Astrocyte (in vitro differentiated cells and primary cell): ENCODE data around the gene SHISAL1. TPM values are rescaled to one million over a fixed set of nuclear protein-coding genes. Genes with fewer than 3 reads are reported as not detected.

Experiments used
- DNase-seq: peaks from one replicate; pipeline ENCODE4 v3.0.0-alpha.2; 2010; ENCODE audit warnings: low read depth
- FAIRE-seq: peaks from 2 replicates; lab custom pipeline; 2011; peaks lifted over from hg19 to GRCh38; lab: Jason Lieb, UNC
- H2AFZ ChIP-seq: 2 replicates; pipeline ENCODE4 v1.6.0; 2012; ENCODE audit warnings: low read depth, low read length, inconsistent platforms
- H3K27ac ChIP-seq: 2 replicates; pipeline ENCODE4 v1.5.1; 2011; ENCODE audit warnings: low read depth, low read length, inconsistent platforms
- H3K27me3 ChIP-seq: 2 replicates; pipeline ENCODE4 v1.6.0; 2011; ENCODE audit warnings: low read length, inconsistent platforms; ENCODE audit not compliant: insufficient read depth
- H3K36me3 ChIP-seq: 2 replicates; pipeline ENCODE4 v1.5.1; 2011; ENCODE audit warnings: low read length, inconsistent platforms; ENCODE audit not compliant: insufficient read depth
- H3K4me1 ChIP-seq: 2 replicates; pipeline ENCODE4 v1.5.1; 2011; ENCODE audit warnings: low read length, inconsistent platforms; ENCODE audit not compliant: insufficient read depth
- H3K4me2 ChIP-seq: 2 replicates; pipeline ENCODE4 v1.6.0; 2012; ENCODE audit warnings: low read length, inconsistent platforms
- H3K4me3 ChIP-seq: 2 replicates; pipeline ENCODE4 v1.5.1; 2011; ENCODE audit warnings: low read depth, mild to moderate bottlenecking, low read length, inconsistent platforms; ENCODE audit not compliant: insufficient read depth
- H3K79me2 ChIP-seq: 2 replicates; pipeline ENCODE4 v1.6.0; 2012; ENCODE audit warnings: mild to moderate bottlenecking, low read length, inconsistent platforms; ENCODE audit not compliant: insufficient read depth
- H3K9ac ChIP-seq: 2 replicates; pipeline ENCODE4 v1.6.0; 2012; ENCODE audit warnings: mild to moderate bottlenecking, low read length, inconsistent platforms
- H3K9me3 ChIP-seq: 2 replicates; pipeline ENCODE4 v1.5.1; 2012; ENCODE audit warnings: low read depth, mild to moderate bottlenecking, low read length, inconsistent platforms; ENCODE audit not compliant: insufficient read depth
- H4K20me1 ChIP-seq: 2 replicates; pipeline ENCODE4 v1.6.0; 2012; ENCODE audit warnings: low read length, inconsistent platforms; ENCODE audit not compliant: insufficient read depth
- H3K27ac Mint-ChIP-seq: one replicate; pipeline ENCODE4 v1.8.0; 2021; ENCODE audit warnings: mild to moderate bottlenecking, mixed read lengths; ENCODE audit not compliant: unreplicated experiment
- H3K27me3 Mint-ChIP-seq: one replicate; pipeline ENCODE4 v1.8.0; 2021; ENCODE audit warnings: low read depth, mixed read lengths; ENCODE audit not compliant: unreplicated experiment
- H3K36me3 Mint-ChIP-seq: one replicate; pipeline ENCODE4 v1.8.0; 2021; ENCODE audit warnings: low read depth, mixed read lengths; ENCODE audit not compliant: unreplicated experiment
- H3K4me1 Mint-ChIP-seq: one replicate; pipeline ENCODE4 v1.8.0; 2021; ENCODE audit warnings: low read depth, mixed read lengths; ENCODE audit not compliant: unreplicated experiment
- H3K4me3 Mint-ChIP-seq: one replicate; pipeline ENCODE4 v1.8.0; 2021; ENCODE audit warnings: mild to moderate bottlenecking, moderate library complexity, mixed read lengths; ENCODE audit not compliant: unreplicated experiment
- H3K9me3 Mint-ChIP-seq: one replicate; pipeline ENCODE4 v1.8.0; 2021; ENCODE audit warnings: mild to moderate bottlenecking, mixed read lengths; ENCODE audit not compliant: unreplicated experiment
- CTCF ChIP-seq: IDR thresholded peaks from 2 replicates; pipeline ENCODE4 v1.5.1; 2011; ENCODE audit warnings: low read depth, mild to moderate bottlenecking, inconsistent platforms, low read length, moderate library complexity; ENCODE audit not compliant: insufficient read depth
- EZH2 ChIP-seq: IDR thresholded peaks from 2 replicates; pipeline ENCODE4 v1.6.1; 2012; ENCODE audit warnings: mild to moderate bottlenecking, low read length, inconsistent platforms; ENCODE audit not compliant: insufficient read depth
- total RNA-seq: library from RNA; stranded (reverse); gene quantifications from 2 replicates; pipeline ENCODE4 v1.2.1, GENCODE V29; 2021

The SHISAL1 gene
- total RNA-seq, 1 donor from 2014 or later = 0.36 TPM

GRCh38 chr22:44196241-44196640 is 116.5 kb downstream of the SHISAL1 start:
- Histone ChIP-seq H3K9ac (no peak overlapping the region), H3K36me3 (no peaks in the 10 kb centered on the region), H4K20me1 (no peaks in the 10 kb centered on the region), H3K4me1 (no peaks in the 10 kb centered on the region), H3K4me3 (no peak overlapping the region), H3K27ac (no peak overlapping the region), H3K4me2 (no peak overlapping the region), H2AFZ (no peak overlapping the region), H3K27me3 (peaks cover 12% of the 10 kb centered on the region), H3K9me3 (peaks cover 2% of the 10 kb centered on the region), H3K79me2 (no peaks in the 10 kb centered on the region)
- H3K9me3 Mint-ChIP-seq = peaks cover 2% of the 10 kb centered on the region
- no peak for TF ChIP-seq EZH2
- no peak for TF ChIP-seq CTCF
- DNase-seq = no peak
- no peak overlapping the region for H3K27ac Mint-ChIP-seq
- H3K27me3 Mint-ChIP-seq = peaks cover 47% of the 10 kb centered on the region
- H3K4me1 Mint-ChIP-seq = peaks cover 4% of the 10 kb centered on the region
- H3K4me3 Mint-ChIP-seq = no peak overlapping the region
- H3K36me3 Mint-ChIP-seq = no peaks in the 10 kb centered on the region
- FAIRE-seq = no peak

- no peak overlapping the region for H3K4me2 ChIP-seq
- no peaks in the 10 kb centered on the region for H3K36me3 Mint-ChIP-seq
- no peak overlapping the region for H3K4me3 Mint-ChIP-seq
- FAIRE-seq = no peak
- H3K27ac Mint-ChIP-seq = no peak overlapping the region
- H3K9me3 ChIP-seq = peaks cover 2% of the 10 kb centered on the region
- H2AFZ ChIP-seq = no peak overlapping the region
- H3K9me3 Mint-ChIP-seq = peaks cover 2% of the 10 kb centered on the region
- no peak overlapping the region for H3K4me3 ChIP-seq
- H3K4me1 ChIP-seq = no peaks in the 10 kb centered on the region
- H3K4me1 Mint-ChIP-seq = no peaks in the 10 kb centered on the region
- H3K36me3 ChIP-seq = no peaks in the 10 kb centered on the region
- no peaks in the 10 kb centered on the region for H4K20me1 ChIP-seq
- no peak overlapping the region for H3K27ac ChIP-seq
- peaks cover 12% of the 10 kb centered on the region for H3K27me3 ChIP-seq
- H3K79me2 ChIP-seq = no peaks in the 10 kb centered on the region
- no peak for TF ChIP-seq CTCF
- TF ChIP-seq EZH2 = no peak
- DNase-seq = no peak
- H3K27me3 Mint-ChIP-seq = peaks cover 47% of the 10 kb centered on the region
- H3K9ac ChIP-seq = no peak overlapping the region
Observed at GRCh38 chr22:44195189-44195871, 117.4 kb downstream of the SHISAL1 start.

GRCh38 chr22:44194569-44194968 is 118.2 kb downstream of the SHISAL1 start:
- Histone ChIP-seq H3K9ac (no peak overlapping the region), H3K79me2 (no peaks in the 10 kb centered on the region), H4K20me1 (no peaks in the 10 kb centered on the region), H3K27me3 (peaks cover 12% of the 10 kb centered on the region), H3K4me3 (no peak overlapping the region), H3K9me3 (peaks cover 2% of the 10 kb centered on the region), H3K4me2 (no peak overlapping the region), H3K4me1 (no peaks in the 10 kb centered on the region), H2AFZ (no peak overlapping the region), H3K27ac (no peak overlapping the region), H3K36me3 (no peaks in the 10 kb centered on the region)
- Mint-ChIP-seq H3K9me3 (peaks cover 2% of the 10 kb centered on the region), H3K27me3 (peaks cover 48% of the 10 kb centered on the region), H3K36me3 (no peaks in the 10 kb centered on the region), H3K4me1 (no peaks in the 10 kb centered on the region), H3K27ac (no peak overlapping the region), H3K4me3 (no peak overlapping the region)
- FAIRE-seq = no peak
- DNase-seq = no peak
- no peak for TF ChIP-seq EZH2
- no peak for TF ChIP-seq CTCF
